K562 (cell line): ENCODE results near the gene CCT5. TPM values are rescaled to one million over a fixed set of nuclear protein-coding genes. Genes with fewer than 3 reads are reported as not detected.

Source experiments
- ATAC-seq: fragments of 200-7000 bp; cut with Tn5 transposase; 3 replicates; pipeline ENCODE4 v1.9.1; 2020; ENCODE audit warnings: moderate library complexity
- BruUV-seq: library from RNA; stranded (reverse); fragments of 400-500 nt; replicated peaks from 2 replicates; lab custom pipeline; 2021; lab: Mats Ljungman, UMichigan
- CTCF ChIA-PET: fragments of 300-600 bp; formaldehyde crosslinking; extraction: SDS; loops from one replicate; lab custom pipeline; 2021; ENCODE audit warnings: low intra/inter-chr PET ratio; lab: Yijun Ruan, JAX
- POLR2A ChIA-PET: fragments of 300-600, 350-650 bp; sonication (Branson Sonifier 250); formaldehyde crosslinking; extraction: SDS; loops from one replicate; lab custom pipeline; 2021; ENCODE audit warnings: antibody characterized with exemption, inconsistent platforms; lab: Yijun Ruan, JAX
- DNase-seq, 4 experiments: peaks; one replicate each; pipeline versions ENCODE4 v3.0.0 to v3.0.0-alpha.2; 2011 to 2018; ENCODE audit warnings: low spot score in 3 of 4, mixed read lengths in 3 of 4; ENCODE audit errors: extremely low read depth in 1 of 4
- FAIRE-seq: peaks from 2 replicates; lab custom pipeline; 2011; peaks lifted over from hg19 to GRCh38; lab: Jason Lieb, UNC
- H2AFZ ChIP-seq: 2 replicates; pipeline ENCODE4 v1.6.0; 2011; ENCODE audit warnings: low read depth, low read length, control low read depth, inconsistent platforms
- H3K27ac ChIP-seq: fragments of 200-600 bp; 3 replicates; pipeline ENCODE4 v1.8.0; 2011; ENCODE audit warnings: low read depth, mild to moderate bottlenecking, control low read depth, inconsistent platforms, low read length, moderate library complexity, mixed read lengths; ENCODE audit errors: extremely low read depth
- H3K27me3 ChIP-seq, 2 experiments: fragments of 300-600 bp in 1 of 2; 2 replicates in 1 of 2; 3 replicates in 1 of 2; pipeline versions ENCODE4 v1.6.0 to v1.8.0; 2011; ENCODE audit warnings: inconsistent platforms in 2 of 2, low read length in 2 of 2, mild to moderate bottlenecking in 1 of 2, mixed read lengths in 1 of 2, moderate library complexity in 1 of 2; ENCODE audit not compliant: control insufficient read depth in 2 of 2, insufficient read depth in 2 of 2
- H3K36me3 ChIP-seq: fragments of 300-600 bp; 3 replicates; pipeline ENCODE4 v1.8.0; 2011; ENCODE audit warnings: mild to moderate bottlenecking, low read length, inconsistent platforms; ENCODE audit not compliant: control insufficient read depth, insufficient read depth
- H3K4me1 ChIP-seq, 2 experiments: fragments of 200-600 bp in 1 of 2; replicated peaks in 1 of 2; 2 replicates in 1 of 2; 3 replicates in 1 of 2; pipeline versions ENCODE4 v1.5.1 to v1.8.0; 2011; ENCODE audit warnings: inconsistent platforms in 2 of 2, low read length in 2 of 2, mild to moderate bottlenecking in 1 of 2, mixed read lengths in 1 of 2, moderate library complexity in 1 of 2; ENCODE audit not compliant: control insufficient read depth in 2 of 2, insufficient read depth in 2 of 2
- H3K4me2 ChIP-seq: 2 replicates; pipeline ENCODE4 v1.6.1; 2011; ENCODE audit warnings: low read length, control low read depth, inconsistent platforms, mixed read lengths; ENCODE audit not compliant: insufficient read depth
- H3K4me3 ChIP-seq: fragments of 200-600 bp; sonication (generic), shearing (Covaris generic); 2 replicates; pipeline ENCODE4 v1.5.1; 2016; ENCODE audit warnings: control low read depth, inconsistent platforms
- H3K79me2 ChIP-seq: fragments of 200-600 bp; 3 replicates; pipeline ENCODE4 v1.8.0; 2011; ENCODE audit warnings: low read length, inconsistent platforms; ENCODE audit not compliant: control insufficient read depth, insufficient read depth
- H3K9ac ChIP-seq, 2 experiments: 2 replicates each; pipeline versions ENCODE4 v1.6.0 to v1.6.1; 2011; ENCODE audit warnings: low read depth in 2 of 2, low read length in 2 of 2, control low read depth in 1 of 2, inconsistent platforms in 1 of 2, mild to moderate bottlenecking in 1 of 2, mixed read lengths in 1 of 2; ENCODE audit not compliant: insufficient read depth in 1 of 2
- H3K9me1 ChIP-seq: one replicate; pipeline ENCODE4 v1.6.0; 2011; ENCODE audit warnings: inconsistent platforms, mild to moderate bottlenecking, low read length, moderate library complexity; ENCODE audit not compliant: control insufficient read depth, insufficient read depth
- H3K9me3 ChIP-seq: replicated peaks from 2 replicates; pipeline ENCODE4 v1.5.1; 2011; ENCODE audit warnings: low read depth, low read length, inconsistent platforms; ENCODE audit not compliant: control insufficient read depth, insufficient read depth
- H4K20me1 ChIP-seq: replicated peaks from 2 replicates; pipeline ENCODE4 v1.6.1; 2011; ENCODE audit warnings: low read length, inconsistent platforms, mixed read lengths; ENCODE audit not compliant: control insufficient read depth, insufficient read depth
- CHAMP1 ChIP-seq: fragments of 450-650 bp; IDR thresholded peaks from 2 replicates; pipeline ENCODE4 v1.6.1; 2016; ENCODE audit warnings: mild to moderate bottlenecking
- ERF ChIP-seq: fragments of 450-650 bp; formaldehyde crosslinking; IDR thresholded peaks from 2 replicates; pipeline ENCODE4 v1.4.0; 2020; ENCODE audit warnings: mild to moderate bottlenecking, mixed read lengths
- ESRRA ChIP-seq: fragments of 450-650 bp; IDR thresholded peaks from 2 replicates; pipeline ENCODE4 v1.6.1; 2014; ENCODE audit warnings: low read depth, mild to moderate bottlenecking, moderate library complexity, borderline replicate concordance
- FOXK1 ChIP-seq: sonication (generic); formaldehyde crosslinking; IDR thresholded peaks from 2 replicates; pipeline ENCODE4 v1.8.0; 2022; ENCODE audit warnings: missing genetic modification reagents, mild to moderate bottlenecking, borderline replicate concordance
- HDGF ChIP-seq: fragments of 450-650 bp; IDR thresholded peaks from 2 replicates; pipeline ENCODE4 v1.6.1; 2016
- NONO ChIP-seq, 2 experiments: fragments of 200-400 bp in 1 of 2; fragments of 450-650 bp in 1 of 2; formaldehyde crosslinking in 1 of 2; IDR thresholded peaks; 2 replicates each; pipeline ENCODE4 v1.6.1; 2017; ENCODE audit warnings: low read depth in 2 of 2, mild to moderate bottlenecking in 2 of 2, moderate library complexity in 2 of 2, low read length in 1 of 2
- POLR3G ChIP-seq: IDR thresholded peaks from 2 replicates; pipeline ENCODE4 v1.6.1; 2011; ENCODE audit not compliant: insufficient read length, insufficient replicate concordance; ENCODE audit errors: extremely low read depth
- RAD21 ChIP-seq, 2 experiments: fragments of 250-450 bp in 1 of 2; fragments of 450-650 bp in 1 of 2; sonication (Bioruptor Pico) in 1 of 2; formaldehyde crosslinking in 1 of 2; IDR thresholded peaks in 1 of 2; conservative IDR thresholded peaks in 1 of 2; 2 replicates each; pipeline versions ENCODE4 v1.4.0 to v1.8.0; 2020 to 2022; ENCODE audit warnings: mild to moderate bottlenecking in 2 of 2, moderate library complexity in 1 of 2
- SIN3B ChIP-seq: fragments of 450-650 bp; IDR thresholded peaks from 2 replicates; pipeline ENCODE4 v1.6.1; 2017; ENCODE audit warnings: low read depth, mild to moderate bottlenecking, moderate library complexity
- ZHX1 ChIP-seq: fragments of 150-350 bp; conservative IDR thresholded peaks from 2 replicates; pipeline ENCODE4 v1.6.1; 2014; ENCODE audit warnings: low read length
- ZNF24 ChIP-seq: fragments of 450-650 bp; IDR thresholded peaks from 2 replicates; pipeline ENCODE4 v1.6.1; 2016
- ZNF253 ChIP-seq: fragments of 250-450 bp; sonication (Bioruptor Pico); conservative IDR thresholded peaks from 2 replicates; pipeline ENCODE4 v1.6.1; 2021; ENCODE audit warnings: mild to moderate bottlenecking
- ZNF766 ChIP-seq: fragments of 200-800 bp; sonication (Bioruptor generic); conservative IDR thresholded peaks from 2 replicates; pipeline ENCODE4 v1.6.1; 2016; ENCODE audit warnings: missing genetic modification characterization, missing compliant biosample characterization
- WGBS: fragments of 100-300 bp; shearing (Covaris generic); methylation state at CpG from one replicate; pipeline ENCODE4 v1.1.6; 2016; ENCODE audit warnings: low coverage, mixed read lengths; ENCODE audit not compliant: insufficient coverage; ENCODE audit errors: missing lambda C conversion rate; 5-methylcytosine and 5-hydroxymethylcytosine counted together
- in situ Hi-C: fragments of 300-500 bp; cut with MboI; formaldehyde crosslinking; loops from 4 replicates; pipeline ENCODE4 v1.15.0; 2018; ENCODE audit warnings: inconsistent platforms, mixed read lengths
- intact Hi-C: fragments of 100-400 bp; cut with micrococcal nuclease; formaldehyde crosslinking; loops from 2 replicates; pipeline ENCODE4 v1.14.2; 2022
- polyA plus RNA-seq, 8 experiments: library from polyadenylated mRNA; depleted of rRNA in 4 of 8; stranded (reverse) in 5 of 8; unstranded in 3 of 8; fragments of >200 nt; fragmentation: Nextera tagmentation in 2 of 8; fragmentation: Illumina TruSeq in 1 of 8; extraction: Ambion mirVana in 2 of 8; extraction: Trizol in 1 of 8; gene quantifications; 2 replicates each; pipeline versions ENCODE4 v1.2.1 to v1.2.3, GENCODE V29; 2011 to 2014; ENCODE audit warnings: inconsistent platforms in 1 of 8, missing spikeins in 1 of 8
- total RNA-seq, 7 experiments: library from RNA; depleted of rRNA in 6 of 7; stranded (reverse); fragments of >200 nt in 6 of 7; fragmentation: Illumina TruSeq in 2 of 7; extraction: Trizol in 2 of 7; gene quantifications; 2 replicates each; pipeline versions ENCODE4 v1.2.1 to v1.2.3, GENCODE V29; 2011 to 2021; ENCODE audit warnings: low replicate concordance in 1 of 7

CCT5 gene
- total and polyA plus RNA-seq, 9 of the 15 experiments (the other 6 are each of a cell fraction or from before 2014, with no cell fraction given): 782 to 1,606 (median 1,153) TPM

GRCh38 chr5:10283927-10284635 is 34.0 kb downstream of the CCT5 start:
- H3K4me2 ChIP-seq: 0 out of 2 replicates have a peak overlapping the region, but pooled peaks have one; percentile 20
- H3K27me3 ChIP-seq: no peaks in the 10 kb centered on the region
- no peaks in the 10 kb centered on the region for H3K9me1 ChIP-seq
- in situ Hi-C loops: loop anchor here (5.0 kb wide), 1 partner anchor 88 kb away; no protein-coding TSS in a partner anchor
- DNase-seq: peak; percentile 84 to 94 (median 86)
- BruUV-seq: no TSS peak
- H3K36me3 ChIP-seq: peaks cover 72% of the 10 kb centered on the region
- no peak overlapping the region; the same call in 2 of the 3 replicates for H3K27ac ChIP-seq
- ChIA-PET CTCF (interaction anchor here (1.1 to 2.3 kb wide), 3 partner anchors 80 to 345 kb away, joined by 4 to 11 read pairs (median 6); no protein-coding TSS in a partner anchor), POLR2A (interaction anchor here (0.6 to 1.8 kb wide), 10 partner anchors 14 to 97 kb away, joined by 3 to 8 read pairs (median 4); partner anchors contain the start of gene MARCHF6)
- H3K4me3 ChIP-seq: no peak overlapping the region
- peak; percentile 98 for ATAC-seq
- no peaks in the 10 kb centered on the region for H4K20me1 ChIP-seq
- peak overlapping the region; percentile 64; the same call in 1 of the 2 replicates for H2AFZ ChIP-seq
- peaks cover 7 to 24% of the 10 kb centered on the region in 2 experiments; a peak in 4 of 5 replicates for H3K4me1 ChIP-seq
- peaks cover 5% of the 10 kb centered on the region; the same call in 2 of the 3 replicates for H3K79me2 ChIP-seq
- no peaks in the 10 kb centered on the region for H3K9me3 ChIP-seq
- WGBS: 17% methylated on average over 17 of the region's 17 CpGs
- intact Hi-C loops: loop anchor here (1.0 kb wide), 3 partner anchors 21 to 80 kb away; no protein-coding TSS in a partner anchor
- H3K9ac ChIP-seq: peak overlapping the region; percentile 24 to 50; a peak in 2 of 4 replicates
- peak; percentile 90 for FAIRE-seq
- TF ChIP-seq NONO (IDR thresholded peaks at IDR 0.05; ENCODE audit: low read depth in 2 of 2, low read length in 1 of 2): 0 out of 4 replicates have a peak, but pooled peaks of 1 of the 2 experiments have one; percentile 54
- no peak for TF ChIP-seq ESRRA
- no peak for TF ChIP-seq POLR3G
- TF ChIP-seq FOXK1 (CRISPR knock-in tag): no peak
- TF ChIP-seq HDGF: 0 out of 2 replicates have a peak, but pooled peaks have one; percentile 23
- 0 out of 2 replicates have a peak, but pooled peaks have one; percentile 45 for TF ChIP-seq ZNF766 (CRISPR knock-in tag)
- TF ChIP-seq ZHX1: no peak
- TF ChIP-seq ERF: no peak; the same call in 1 of the 2 replicates
- no peak for TF ChIP-seq ZNF253
- TF ChIP-seq ZNF24: no peak
- TF ChIP-seq SIN3B: 0 out of 2 replicates have a peak, but pooled peaks have one; percentile 32
- peak; percentile 61; the same call in 1 of the 2 replicates for TF ChIP-seq CHAMP1
- TF ChIP-seq RAD21 (CRISPR knock-in tag; conservative IDR thresholded peaks at IDR 0.05 in 1 of 2, IDR thresholded peaks at IDR 0.05 in 1 of 2): peak; percentile 97 to 99
